Putamen (tissue), 1 donor: ENCODE results near the gene NODAL.
"Not testable (repeated sequence)": the region's sequence is repeated elsewhere in the genome, so short reads cannot be mapped to it uniquely, and the experiment has no call there.

Experiments
- DNase-seq: peaks from one replicate; pipeline ENCODE4 v3.0.0-alpha.2; 2016; ENCODE audit warnings: low spot score

Gene NODAL

GRCh38 chr10:70441161-70441894 is at the start of gene NODAL:
Gene NODAL, minus strand, starts transcription at chr10:70441681. Its CDS starts 14 bp downstream, at chr10:70441667.
- DNase-seq, result no peak

GRCh38 chr10:70490142-70490541 is 48.7 kb upstream of the NODAL start:
- DNase-seq, result no peak

- no peak for DNase-seq
Observed at GRCh38 chr10:70487824-70488223, 46.3 kb upstream of the NODAL start.

GRCh38 chr10:70483872-70484271 is 42.4 kb upstream of the NODAL start:
- not testable (repeated sequence) for DNase-seq

- no peak for DNase-seq
Observed at GRCh38 chr10:70482982-70483760, 41.7 kb upstream of the NODAL start.

- no peak for DNase-seq
Observed at GRCh38 chr10:70481831-70482530, 40.5 kb upstream of the NODAL start.

GRCh38 chr10:70481105-70481504 is 39.6 kb upstream of the NODAL start:
- DNase-seq, result no peak

- no peak for DNase-seq
Observed at GRCh38 chr10:70480239-70480861, 38.9 kb upstream of the NODAL start.

- DNase-seq, result no peak
Observed at GRCh38 chr10:70479626-70480238, 38.3 kb upstream of the NODAL start.

- no peak for DNase-seq
Observed at GRCh38 chr10:70479165-70479581, 37.7 kb upstream of the NODAL start.

- no peak for DNase-seq
Observed at GRCh38 chr10:70478191-70479164, 37.0 kb upstream of the NODAL start, which contains the start of gene PALD1. Gene PALD1, plus strand, starts transcription at chr10:70478767. Its CDS starts 47,185 bp downstream, at chr10:70525952.

- no peak for DNase-seq
Observed at GRCh38 chr10:70477661-70478162, 36.2 kb upstream of the NODAL start.

- no peak for DNase-seq
Observed at GRCh38 chr10:70476249-70477035, 35.0 kb upstream of the NODAL start.

GRCh38 chr10:70475661-70476060 is 34.2 kb upstream of the NODAL start:
- DNase-seq, result no peak

- DNase-seq, result no peak
Observed at GRCh38 chr10:70474780-70475179, 33.3 kb upstream of the NODAL start.

- no peak for DNase-seq
Observed at GRCh38 chr10:70472799-70473454, 31.4 kb upstream of the NODAL start.

GRCh38 chr10:70466951-70467350 is 25.5 kb upstream of the NODAL start:
- no peak for DNase-seq

GRCh38 chr10:70465832-70466231 is 24.4 kb upstream of the NODAL start:
- no peak for DNase-seq

- no peak for DNase-seq
Observed at GRCh38 chr10:70465278-70465677, 23.8 kb upstream of the NODAL start.
